Osteoblast (primary cell): ENCODE data around the gene SLC39A5. TPM values are rescaled to one million over a fixed set of nuclear protein-coding genes. Genes with fewer than 3 reads are reported as not detected.

Experiments used
- DNase-seq: peaks from one replicate; pipeline ENCODE4 v3.0.0; 2011; ENCODE audit warnings: low spot score, mixed read lengths; ENCODE audit not compliant: insufficient read length; ENCODE audit errors: missing footprints
- H2AFZ ChIP-seq: 2 replicates; pipeline ENCODE4 v1.6.0; 2011; ENCODE audit warnings: mild to moderate bottlenecking, low read length
- H3K27ac ChIP-seq: 2 replicates; pipeline ENCODE4 v1.5.1; 2011; ENCODE audit warnings: mild to moderate bottlenecking, low read depth, low read length, moderate library complexity
- H3K27me3 ChIP-seq: 2 replicates; pipeline ENCODE4 v1.6.0; 2012; ENCODE audit warnings: mild to moderate bottlenecking, control low read depth, inconsistent platforms, low read length, moderate library complexity; ENCODE audit not compliant: insufficient read depth
- H3K36me3 ChIP-seq: 2 replicates; pipeline ENCODE4 v1.5.1; 2011; ENCODE audit warnings: mild to moderate bottlenecking, low read length, control low read depth, moderate library complexity; ENCODE audit not compliant: insufficient read depth
- H3K4me1 ChIP-seq: 2 replicates; pipeline ENCODE4 v1.5.1; 2011; ENCODE audit warnings: mild to moderate bottlenecking, low read length, control low read depth, moderate library complexity; ENCODE audit not compliant: insufficient read depth
- H3K4me2 ChIP-seq: 2 replicates; pipeline ENCODE4 v1.6.0; 2011; ENCODE audit warnings: mild to moderate bottlenecking, low read length; ENCODE audit not compliant: insufficient read depth
- H3K4me3 ChIP-seq: fragments of 200-600 bp; sonication (generic); 3 replicates; pipeline ENCODE4 v1.5.1; 2012; ENCODE audit warnings: mild to moderate bottlenecking, low read length, inconsistent platforms; ENCODE audit not compliant: insufficient read depth
- H3K79me2 ChIP-seq: 2 replicates; pipeline ENCODE4 v1.6.0; 2012; ENCODE audit warnings: mild to moderate bottlenecking, low read length, control low read depth, inconsistent platforms; ENCODE audit not compliant: insufficient read depth
- H3K9me3 ChIP-seq: 2 replicates; pipeline ENCODE4 v1.5.1; 2011; ENCODE audit warnings: low read depth, low read length, control low read depth
- H4K20me1 ChIP-seq: 2 replicates; pipeline ENCODE4 v1.6.0; 2012; ENCODE audit warnings: mild to moderate bottlenecking, low read length, control low read depth; ENCODE audit not compliant: insufficient read depth
- total RNA-seq: library from RNA; depleted of rRNA; stranded (reverse); fragments of >200 nt; gene quantifications from 2 replicates; pipeline ENCODE4 v1.2.3, GENCODE V29; 2012
- TF ChIP-seq, protein P1 (sequence below): IDR thresholded peaks from 2 replicates; pipeline ENCODE4 v1.5.1; 2011; ENCODE audit warnings: mild to moderate bottlenecking, low read depth, low read length, moderate library complexity; ENCODE audit errors: extremely low read depth

SLC39A5 gene
- total RNA-seq, 1 donor, result not detected

DNA sequence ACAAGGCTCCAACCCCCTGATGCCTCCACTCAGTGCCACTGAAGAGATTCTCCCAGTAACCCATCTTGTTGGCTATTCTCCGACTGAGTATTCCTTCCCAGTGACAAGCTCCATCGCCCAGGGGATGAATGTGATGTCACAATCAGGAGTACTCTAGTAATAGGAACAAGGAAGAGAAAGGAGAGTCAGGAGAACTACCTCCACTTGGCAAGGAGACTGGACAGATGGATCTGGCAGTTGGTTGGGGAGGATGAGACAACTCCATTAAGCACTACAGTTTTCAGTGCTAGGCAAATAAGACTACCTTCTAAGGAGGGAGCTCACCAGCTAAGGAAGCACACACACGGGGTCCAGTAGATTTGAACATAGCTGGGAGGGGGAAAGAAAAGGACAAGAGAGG is 13.4 kb upstream of the SLC39A5 start:
- peaks cover 7% of the 10 kb centered on the region for H3K4me1 ChIP-seq
- H2AFZ ChIP-seq, result no peak overlapping the region
- no peaks in the 10 kb centered on the region for H3K9me3 ChIP-seq
- TF ChIP-seq, protein P1, sequence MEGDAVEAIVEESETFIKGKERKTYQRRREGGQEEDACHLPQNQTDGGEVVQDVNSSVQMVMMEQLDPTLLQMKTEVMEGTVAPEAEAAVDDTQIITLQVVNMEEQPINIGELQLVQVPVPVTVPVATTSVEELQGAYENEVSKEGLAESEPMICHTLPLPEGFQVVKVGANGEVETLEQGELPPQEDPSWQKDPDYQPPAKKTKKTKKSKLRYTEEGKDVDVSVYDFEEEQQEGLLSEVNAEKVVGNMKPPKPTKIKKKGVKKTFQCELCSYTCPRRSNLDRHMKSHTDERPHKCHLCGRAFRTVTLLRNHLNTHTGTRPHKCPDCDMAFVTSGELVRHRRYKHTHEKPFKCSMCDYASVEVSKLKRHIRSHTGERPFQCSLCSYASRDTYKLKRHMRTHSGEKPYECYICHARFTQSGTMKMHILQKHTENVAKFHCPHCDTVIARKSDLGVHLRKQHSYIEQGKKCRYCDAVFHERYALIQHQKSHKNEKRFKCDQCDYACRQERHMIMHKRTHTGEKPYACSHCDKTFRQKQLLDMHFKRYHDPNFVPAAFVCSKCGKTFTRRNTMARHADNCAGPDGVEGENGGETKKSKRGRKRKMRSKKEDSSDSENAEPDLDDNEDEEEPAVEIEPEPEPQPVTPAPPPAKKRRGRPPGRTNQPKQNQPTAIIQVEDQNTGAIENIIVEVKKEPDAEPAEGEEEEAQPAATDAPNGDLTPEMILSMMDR, result no peak
- no peak overlapping the region for H3K27ac ChIP-seq
- H3K79me2 ChIP-seq, result peaks cover 61% of the 10 kb centered on the region
- peak; percentile 36 for DNase-seq
- H3K36me3 ChIP-seq, result peaks cover 52% of the 10 kb centered on the region
- H3K4me2 ChIP-seq, result no peak overlapping the region
- peaks cover 19% of the 10 kb centered on the region for H4K20me1 ChIP-seq
- no peak overlapping the region for H3K4me3 ChIP-seq
- H3K27me3 ChIP-seq, result no peaks in the 10 kb centered on the region

DNA sequence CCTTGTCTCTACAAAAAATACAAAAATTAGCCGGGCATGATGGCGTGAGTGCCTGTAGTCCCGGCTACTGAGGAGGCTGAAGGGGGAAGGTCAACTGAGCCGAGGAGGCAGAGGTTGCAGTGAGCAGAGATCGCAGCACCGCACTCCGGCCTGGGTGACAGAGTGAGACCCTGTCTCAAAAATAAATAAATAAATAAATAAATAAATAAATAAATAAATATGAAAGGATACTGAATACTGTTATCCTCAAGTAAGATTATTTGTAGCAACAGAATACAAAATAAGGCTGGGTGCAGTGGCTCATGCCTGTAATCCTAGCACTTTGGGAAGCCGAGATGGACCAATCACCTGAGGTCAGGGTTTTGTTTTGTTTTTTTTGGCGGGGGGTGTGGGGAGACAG is 10.0 kb upstream of the SLC39A5 start:
- peaks cover 26% of the 10 kb centered on the region for H3K4me1 ChIP-seq
- no peak overlapping the region for H3K27ac ChIP-seq
- peaks cover 53% of the 10 kb centered on the region for H3K79me2 ChIP-seq
- H3K36me3 ChIP-seq, result peaks cover 20% of the 10 kb centered on the region
- no peak overlapping the region for H3K4me2 ChIP-seq
- no peak for DNase-seq
- no peaks in the 10 kb centered on the region for H3K27me3 ChIP-seq
- H3K4me3 ChIP-seq, result no peak overlapping the region
- peaks cover 19% of the 10 kb centered on the region for H4K20me1 ChIP-seq
- no peak overlapping the region for H2AFZ ChIP-seq
- H3K9me3 ChIP-seq, result no peaks in the 10 kb centered on the region
- TF ChIP-seq, protein P1, result no peak

DNA sequence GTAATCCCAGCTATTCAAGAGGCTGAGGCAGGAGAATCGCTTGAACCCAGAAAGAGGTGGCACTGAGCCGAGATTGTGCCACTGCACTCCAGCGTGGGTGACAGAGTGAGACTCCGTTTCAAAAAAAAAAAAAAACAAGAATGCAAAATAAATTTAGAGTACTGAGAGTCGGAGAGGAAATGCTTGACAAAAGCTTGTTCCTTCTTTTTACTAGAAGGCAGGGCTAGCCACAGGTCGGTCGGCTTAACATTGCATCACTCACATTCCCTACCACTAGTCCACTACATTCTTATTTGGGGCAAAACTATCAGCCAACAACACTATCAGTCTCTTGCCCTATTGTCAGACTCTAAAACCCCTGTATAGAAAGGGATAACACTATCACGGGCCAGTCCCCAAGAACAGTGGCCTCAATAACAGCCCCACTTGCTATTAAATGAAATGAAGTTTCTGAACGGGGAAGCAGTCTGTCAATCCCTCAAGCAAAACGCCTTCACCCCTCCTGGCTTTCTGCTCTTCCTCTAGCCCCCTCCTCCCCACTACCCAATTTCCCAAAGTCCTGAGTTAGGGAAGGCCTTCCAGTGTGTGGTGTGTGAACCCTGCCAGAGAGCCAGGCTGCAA is 9.1 kb upstream of the SLC39A5 start:
- Histone ChIP-seq H3K4me3 (peak overlapping the region; percentile 86), H4K20me1 (peaks cover 14% of the 10 kb centered on the region), H3K4me2 (peak overlapping the region; percentile 100), H2AFZ (peak overlapping the region; percentile 6), H3K36me3 (peaks cover 12% of the 10 kb centered on the region), H3K4me1 (peaks cover 32% of the 10 kb centered on the region), H3K9me3 (no peaks in the 10 kb centered on the region), H3K27me3 (no peaks in the 10 kb centered on the region), H3K79me2 (peaks cover 49% of the 10 kb centered on the region), H3K27ac (peak overlapping the region; percentile 96)
- peak; percentile 89 for DNase-seq
- TF ChIP-seq, protein P1, result no peak

DNA sequence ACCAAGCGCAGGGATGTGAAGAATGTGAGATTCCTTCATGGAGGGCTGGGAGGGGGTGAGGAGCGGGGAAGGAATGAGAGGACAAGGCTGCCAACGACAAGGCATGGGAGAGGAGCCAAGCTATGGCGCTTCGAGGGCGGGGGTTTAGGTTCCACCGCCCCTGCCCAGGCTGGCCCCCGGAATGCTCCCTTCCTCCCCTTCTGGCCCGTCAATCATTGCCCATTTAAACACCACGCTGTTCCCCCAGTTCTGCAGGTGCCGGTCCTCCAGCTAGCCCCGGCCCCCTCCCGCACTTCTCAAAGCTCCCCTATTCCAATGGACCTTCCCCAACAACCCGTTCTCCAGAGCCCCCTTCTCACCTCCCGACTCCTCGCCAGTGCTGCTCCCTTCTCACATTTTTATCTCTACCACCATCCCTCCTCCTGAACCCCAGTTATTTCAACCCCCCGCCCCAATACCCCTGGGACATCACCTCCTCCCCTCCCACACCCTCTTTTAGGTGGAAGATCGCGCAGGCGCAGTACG is 8.6 kb upstream of the SLC39A5 start:
- TF ChIP-seq, protein P1, result no peak
- peak overlapping the region; percentile 100 for H3K4me2 ChIP-seq
- peaks cover 10% of the 10 kb centered on the region for H4K20me1 ChIP-seq
- peak overlapping the region; percentile 96 for H3K27ac ChIP-seq
- peaks cover 32% of the 10 kb centered on the region for H3K4me1 ChIP-seq
- H3K4me3 ChIP-seq, result peak overlapping the region; percentile 86
- H2AFZ ChIP-seq, result peak overlapping the region; percentile 18
- H3K27me3 ChIP-seq, result no peaks in the 10 kb centered on the region
- peaks cover 45% of the 10 kb centered on the region for H3K79me2 ChIP-seq
- peaks cover 7% of the 10 kb centered on the region for H3K36me3 ChIP-seq
- no peaks in the 10 kb centered on the region for H3K9me3 ChIP-seq
- peak; percentile 98 for DNase-seq
